ENCODE results near the gene CA4.
"Not testable (repeated sequence)": the region's sequence is repeated elsewhere in the genome, so short reads cannot be mapped to it uniquely, and the experiment has no call there.

CA4 gene

DNA sequence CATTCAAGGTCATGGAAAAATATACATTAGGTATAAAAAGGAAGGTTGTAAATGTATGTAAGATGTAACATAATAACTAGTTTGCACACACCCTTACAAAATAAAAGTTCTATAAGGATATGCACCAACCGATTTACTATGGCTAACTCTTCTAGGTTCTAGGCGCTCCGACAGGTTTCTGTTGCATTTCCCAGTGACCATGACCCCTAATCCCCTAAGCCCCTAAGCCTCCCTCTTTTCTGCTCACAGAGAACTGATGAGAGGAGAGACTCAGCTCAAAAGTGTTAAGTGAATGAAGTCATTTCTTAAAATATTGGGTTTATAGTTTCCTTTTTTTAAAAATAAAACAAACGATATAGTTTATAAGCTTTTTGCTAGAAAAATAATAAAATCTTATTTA lies 41.1 kb upstream of the CA4 start:
- DNase-seq (ENCODE audit: extremely low spot score) = no peak
- TF ChIP-seq CTCF (IDR thresholded peaks at IDR 0.05; ENCODE audit: control extremely low read depth, extremely low read depth, low read depth, missing control alignments) = no peak
- ChIA-PET CTCF (no interaction called here), POLR2A (no interaction called here)

GRCh38 chr17:60109161-60109560 lies 40.6 kb upstream of the CA4 start:
- CTCF ChIA-PET = no interaction called here
- no peak for TF ChIP-seq CTCF (IDR thresholded peaks at IDR 0.05; ENCODE audit: control extremely low read depth, extremely low read depth, low read depth, missing control alignments)
- POLR2A ChIA-PET = no interaction called here
- no peak for DNase-seq (ENCODE audit: extremely low spot score)

GRCh38 chr17:60110586-60110985 lies 39.2 kb upstream of the CA4 start:
- CTCF ChIA-PET = interaction anchor here (1.0 to 1.1 kb wide), 2 partner anchors 12 to 13 kb away, joined by 3 read pairs; no protein-coding TSS in a partner anchor

DNA sequence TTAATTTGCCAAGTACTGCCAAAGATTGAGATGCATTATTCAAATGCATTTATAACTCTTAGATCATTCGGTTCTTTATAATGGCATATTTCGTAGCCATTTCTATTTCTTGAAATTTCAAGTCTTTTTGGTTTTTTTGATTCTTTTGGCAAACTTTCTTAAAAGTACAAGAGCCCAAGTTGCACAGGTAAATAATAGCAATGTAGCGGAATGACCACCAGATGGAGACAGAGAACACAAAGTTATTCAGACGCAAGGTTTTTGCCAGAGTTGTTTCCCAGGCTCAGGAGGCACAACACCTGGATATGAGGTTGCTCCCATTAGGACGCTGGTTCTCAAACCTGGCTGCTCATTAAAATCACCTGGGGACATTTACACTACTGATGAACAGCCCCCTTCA lies 38.1 kb upstream of the CA4 start:
- CTCF ChIA-PET; POLR2A ChIA-PET; DNase-seq (ENCODE audit: extremely low spot score): not testable (repeated sequence)

More at GRCh38 chr17:60110586-60110985, 39.2 kb upstream of the CA4 start:
- TF ChIP-seq CTCF (IDR thresholded peaks at IDR 0.05; ENCODE audit: control extremely low read depth, extremely low read depth, low read depth, missing control alignments) = no peak
- DNase-seq (ENCODE audit: extremely low spot score) = no peak
- POLR2A ChIA-PET = no interaction called here

- DNase-seq (ENCODE audit: extremely low spot score); POLR2A ChIA-PET; CTCF ChIA-PET: not testable (repeated sequence)
Measured at GRCh38 chr17:60115364-60115763, 34.4 kb upstream of the CA4 start.

- CTCF ChIA-PET; POLR2A ChIA-PET; DNase-seq (ENCODE audit: extremely low spot score): not testable (repeated sequence)
Measured at GRCh38 chr17:60116196-60116595, 33.6 kb upstream of the CA4 start.

DNA sequence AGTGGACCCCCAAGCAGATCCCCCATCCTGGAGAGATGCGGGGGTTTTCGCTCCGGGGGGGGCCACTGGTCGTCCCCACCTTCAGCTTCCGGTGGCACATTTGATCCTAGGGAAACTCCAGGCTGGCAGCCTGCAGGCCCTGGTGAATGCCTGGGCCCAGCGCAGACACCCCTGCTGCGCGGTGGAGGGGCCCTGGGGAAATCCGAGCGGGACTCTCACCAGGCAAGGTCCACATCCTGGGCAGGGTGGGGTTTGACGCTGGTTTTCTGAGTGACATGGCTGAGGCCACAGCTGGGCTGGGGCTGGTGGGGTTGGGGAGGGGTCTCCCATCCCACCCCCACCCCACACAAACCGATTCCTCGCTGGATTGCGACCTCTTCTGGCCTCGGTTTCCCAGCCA lies 30.6 kb upstream of the CA4 start:
- CTCF ChIA-PET; DNase-seq (ENCODE audit: extremely low spot score); POLR2A ChIA-PET: not testable (repeated sequence)

- DNase-seq (ENCODE audit: extremely low spot score); CTCF ChIA-PET; POLR2A ChIA-PET: not testable (repeated sequence)
Measured at GRCh38 chr17:60119807-60120748, 29.7 kb upstream of the CA4 start.

DNA sequence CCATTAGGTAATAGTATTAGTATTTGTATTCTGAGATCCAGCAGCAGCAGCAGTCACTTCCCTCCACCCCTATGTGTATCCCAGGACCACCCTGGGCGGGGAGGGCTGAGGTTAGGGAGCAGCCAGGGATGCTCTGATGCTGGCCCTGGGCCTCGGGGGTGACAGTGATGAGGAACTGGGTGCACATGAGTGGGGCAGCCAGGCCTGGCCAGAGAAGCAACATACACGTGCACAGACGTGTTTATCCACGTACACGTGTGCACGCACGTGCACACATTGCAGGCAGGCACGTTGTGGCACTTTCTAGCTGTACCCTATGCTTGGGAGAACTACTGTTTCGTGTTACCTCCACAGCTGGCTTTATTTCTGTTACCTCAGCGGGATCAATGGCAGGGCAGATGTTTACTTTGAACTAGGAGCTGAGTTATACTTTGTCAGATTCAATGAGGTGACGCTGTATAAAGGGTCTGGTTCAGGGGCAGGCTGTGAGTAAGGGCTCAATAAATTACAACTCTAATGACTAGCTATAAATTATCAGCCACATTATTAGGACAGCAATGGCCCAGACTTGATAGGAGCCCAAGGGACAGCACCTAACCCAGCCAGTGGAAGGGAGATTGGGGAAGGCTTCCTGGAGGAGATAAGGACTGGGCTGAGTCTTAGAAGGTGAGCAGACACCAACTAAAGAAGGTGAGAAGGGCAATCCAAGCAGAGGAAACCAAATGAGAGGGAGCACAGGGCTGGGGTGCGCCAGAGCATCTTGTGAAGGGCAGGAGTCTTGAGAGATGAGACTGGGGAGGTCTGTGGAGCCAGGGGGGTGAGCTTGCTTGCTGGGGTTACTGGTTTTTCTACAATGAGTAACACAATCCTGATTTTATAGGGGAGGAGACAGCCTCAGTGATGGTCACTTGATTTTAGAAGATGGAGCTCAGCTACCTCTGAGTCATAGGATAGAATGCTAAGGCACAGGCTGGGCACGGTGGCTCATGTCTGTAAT lies 22.4 kb upstream of the CA4 start:
- POLR2A ChIA-PET = no interaction called here
- CTCF ChIA-PET = interaction anchor here (1.1 to 3.2 kb wide), 3 partner anchors 11 to 15 kb away, joined by 3 to 15 read pairs (median 3); no protein-coding TSS in a partner anchor
- no peak for DNase-seq (ENCODE audit: extremely low spot score)
- TF ChIP-seq CTCF (IDR thresholded peaks at IDR 0.05; ENCODE audit: control extremely low read depth, extremely low read depth, low read depth, missing control alignments) = no peak

Data from GM10248 (cell line).